Stimulated activated CD8-positive, alpha-beta memory T cell treated with anti-CD3 and anti-CD28 coated beads, Interleukin-15, amount 100 ng/mL, for 4 hours (primary cell): ENCODE measurements around the gene NRF1.

ENCODE experiments used
- DNase-seq, 2 donors: peaks; one replicate each; pipeline ENCODE4 v3.0.0-alpha.2; 2020; ENCODE audit warnings: low read depth in 2 of 2

The NRF1 gene

GRCh38 chr7:129801882-129802281 lies 190.4 kb downstream of the NRF1 start:
- DNase-seq, result no peak

GRCh38 chr7:129803546-129804081 lies 192.1 kb downstream of the NRF1 start:
- DNase-seq, result no peak

GRCh38 chr7:129804111-129804889 lies 192.8 kb downstream of the NRF1 start:
- DNase-seq, result no peak

- DNase-seq, result no peak
Measured at GRCh38 chr7:129804890-129805719, 193.6 kb downstream of the NRF1 start.
